GM19372 (cell line): ENCODE data around the gene PI4K2A.

Experiments used
- ATAC-seq: cut with Tn5 transposase; IDR thresholded peaks from one replicate; pipeline ENCODE4 v1.9.1; 2021; ENCODE audit warnings: mild to moderate bottlenecking, low read depth, moderate library complexity; ENCODE audit not compliant: unreplicated experiment

Gene PI4K2A

GRCh38 chr10:97640174-97640867 is at the start of gene PI4K2A:
Gene PI4K2A, plus strand, starts transcription at chr10:97640671. Its CDS starts 72 bp downstream, at chr10:97640743.
- ATAC-seq: peak; percentile 99

GRCh38 chr10:97590748-97591495 is 49.5 kb upstream of the PI4K2A start:
- ATAC-seq: no peak

- ATAC-seq: no peak
Measured at GRCh38 chr10:97593421-97593820, 47.0 kb upstream of the PI4K2A start.

- ATAC-seq: no peak
Measured at GRCh38 chr10:97596101-97597082, 44.1 kb upstream of the PI4K2A start.

- ATAC-seq: no peak
Measured at GRCh38 chr10:97597778-97598177, 42.7 kb upstream of the PI4K2A start.

- ATAC-seq: no peak
Measured at GRCh38 chr10:97598407-97599271, 41.8 kb upstream of the PI4K2A start.

- no peak for ATAC-seq
Measured at GRCh38 chr10:97599272-97599619, 41.2 kb upstream of the PI4K2A start.

- no peak for ATAC-seq
Measured at GRCh38 chr10:97600616-97601015, 39.9 kb upstream of the PI4K2A start.

GRCh38 chr10:97601268-97602215 is 38.9 kb upstream of the PI4K2A start:
- no peak for ATAC-seq

GRCh38 chr10:97607095-97607636 is 33.3 kb upstream of the PI4K2A start:
- no peak for ATAC-seq

GRCh38 chr10:97608991-97609561 is 31.4 kb upstream of the PI4K2A start:
- no peak for ATAC-seq

- no peak for ATAC-seq
Measured at GRCh38 chr10:97611473-97611872, 29.0 kb upstream of the PI4K2A start.

GRCh38 chr10:97612386-97612785 is 28.1 kb upstream of the PI4K2A start:
- no peak for ATAC-seq

- ATAC-seq: no peak
Measured at GRCh38 chr10:97618285-97618684, 22.2 kb upstream of the PI4K2A start.

- no peak for ATAC-seq
Measured at GRCh38 chr10:97618733-97619132, 21.7 kb upstream of the PI4K2A start.

- no peak for ATAC-seq
Measured at GRCh38 chr10:97623277-97623676, 17.2 kb upstream of the PI4K2A start.

GRCh38 chr10:97627731-97628130 is 12.7 kb upstream of the PI4K2A start:
- ATAC-seq: no peak

GRCh38 chr10:97628228-97628627 is 12.2 kb upstream of the PI4K2A start:
- no peak for ATAC-seq
